NCI-H2171 (cell line): ENCODE measurements around the gene CCDC144A.
"Not testable (repeated sequence)": the region's sequence is repeated elsewhere in the genome, so short reads cannot be mapped to it uniquely, and the experiment has no call there.

Experiments used
- DNase-seq: peaks from one replicate; lab custom pipeline; 2025; lab: John Stamatoyannopoulos, UW

CCDC144A gene

DNA sequence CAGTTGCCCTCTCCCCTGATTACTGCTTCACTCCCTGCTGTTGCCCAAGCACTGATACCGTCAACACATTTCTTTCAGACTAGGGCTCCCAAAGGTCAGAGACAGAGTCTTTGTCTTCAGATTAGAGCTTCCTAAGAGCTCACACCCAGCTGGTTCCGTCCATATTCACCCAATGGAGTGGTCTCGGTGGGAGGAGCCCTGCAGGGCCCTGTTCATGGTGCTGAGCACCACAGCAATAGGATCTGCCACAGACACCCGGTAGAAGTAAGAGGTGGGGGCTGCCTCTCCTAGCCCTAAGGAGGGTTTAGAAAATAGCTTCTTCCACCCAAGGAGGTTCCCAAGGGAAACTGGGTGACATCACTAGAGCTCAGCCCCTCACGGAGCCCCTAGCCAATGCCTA lies 128.3 kb downstream of the CCDC144A start:
- DNase-seq: no peak

DNA sequence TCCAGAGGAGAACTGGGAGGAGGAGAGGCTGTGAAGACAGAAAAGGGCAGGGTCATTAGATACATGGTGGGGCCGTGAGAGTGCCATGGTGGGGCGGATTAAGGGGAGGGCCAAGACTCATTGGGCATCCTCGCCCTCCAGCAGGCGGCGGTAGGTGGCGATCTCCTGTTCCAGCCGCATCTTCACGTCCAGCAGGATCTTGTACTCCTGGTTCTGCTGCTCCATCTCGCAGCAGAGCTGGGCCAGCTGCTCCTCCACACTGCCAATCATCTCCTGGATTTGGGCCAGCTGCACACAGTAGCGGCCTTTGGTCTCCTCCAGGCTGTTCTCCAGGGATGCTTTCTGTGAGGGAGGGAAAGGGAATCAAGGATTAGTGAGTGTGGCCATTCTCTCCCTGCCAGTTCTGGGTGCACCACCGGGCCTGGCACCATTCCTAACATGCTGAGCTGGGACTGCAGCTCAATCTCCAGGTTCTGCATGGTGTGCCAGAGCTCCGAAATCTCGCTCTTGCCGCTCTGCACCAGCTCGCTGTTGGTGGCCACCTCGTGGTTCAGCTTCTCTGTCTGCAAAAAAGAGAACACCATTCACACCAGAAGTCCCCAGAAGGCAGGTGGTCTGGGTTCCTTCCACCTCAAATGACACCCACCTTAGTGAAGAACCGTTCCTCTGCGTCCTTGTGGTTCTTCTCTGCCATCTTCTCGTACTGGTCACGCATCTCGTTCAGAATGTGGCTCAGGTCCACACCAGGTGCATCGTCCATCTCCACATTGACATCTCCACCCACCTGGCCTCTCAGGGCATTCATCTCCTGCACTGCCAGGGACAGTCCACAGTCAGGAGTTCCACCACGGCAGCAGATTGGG lies 129.0 kb downstream of the CCDC144A start:
- no peak for DNase-seq

GRCh38 chr17:16820161-16820877 lies 130.3 kb downstream of the CCDC144A start:
- DNase-seq: no peak

GRCh38 chr17:16820979-16821543 lies 131.0 kb downstream of the CCDC144A start:
- DNase-seq: no peak

DNA sequence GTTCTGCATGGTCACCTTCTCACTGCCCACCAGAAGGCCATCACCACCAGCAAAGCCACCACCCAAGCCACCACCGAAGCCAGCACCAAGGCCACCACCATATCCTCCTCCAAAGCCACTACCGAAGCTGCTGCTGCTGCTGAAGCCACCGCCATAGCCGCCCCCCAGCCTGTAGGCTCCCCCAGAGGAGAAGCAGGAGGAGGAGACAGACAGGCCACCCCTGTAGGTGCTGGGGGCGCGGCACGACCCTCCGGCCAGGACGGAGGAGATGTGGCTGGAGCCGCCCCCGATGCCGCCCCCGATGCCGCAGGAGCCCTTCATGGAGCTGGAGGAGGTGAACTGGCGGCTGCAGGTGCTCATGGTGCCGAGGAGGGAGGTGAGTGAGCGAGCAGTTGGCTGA lies 132.1 kb downstream of the CCDC144A start:
- DNase-seq: not testable (repeated sequence)

DNA sequence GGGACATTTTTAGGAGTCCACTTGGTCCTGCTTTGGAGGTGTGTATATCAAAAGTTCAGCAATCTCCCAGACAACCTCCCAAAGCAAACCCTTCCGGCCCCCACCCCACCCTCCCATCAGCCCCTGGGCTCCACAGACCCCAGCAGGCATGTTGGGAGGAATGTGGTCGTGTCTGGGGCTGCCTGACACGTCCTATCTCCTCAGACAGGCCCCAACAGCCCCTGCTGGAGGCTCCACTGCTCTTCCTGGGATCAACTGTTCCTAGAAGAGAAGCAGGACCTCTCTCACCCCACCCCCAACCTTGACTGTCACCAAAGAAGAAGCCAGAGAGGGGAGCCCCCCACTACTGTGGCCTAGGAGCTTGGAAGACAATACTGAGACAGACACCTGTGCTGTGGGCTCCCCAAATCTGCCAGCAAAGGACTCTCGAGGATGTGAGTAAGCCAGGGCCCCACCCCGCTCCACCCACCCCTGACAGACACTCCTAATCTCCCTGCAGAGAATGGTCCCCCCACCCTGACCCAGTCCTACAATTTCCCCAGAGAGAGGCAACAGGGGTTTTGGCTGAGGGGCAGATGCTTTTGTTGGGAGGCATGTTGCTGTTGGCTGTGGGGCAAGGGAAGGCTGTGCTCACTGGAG lies 133.8 kb downstream of the CCDC144A start:
- DNase-seq: not testable (repeated sequence)
